Transverse colon (tissue), 4 donors: ENCODE data around the gene TTC22. TPM values are rescaled to one million over a fixed set of nuclear protein-coding genes. Genes with fewer than 3 reads are reported as not detected.

Source experiments
- DNase-seq: peaks from one replicate; pipeline ENCODE4 v3.0.0-alpha.2; 2019
- H3K27ac ChIP-seq, 4 donors: fragments of 200-600 bp; sonication (generic); 2 replicates each; pipeline ENCODE4 v1.5.1; 2016 to 2018; ENCODE audit warnings: inconsistent platforms in 4 of 4
- H3K27me3 ChIP-seq: fragments of 200-600 bp; sonication (generic); 2 replicates; pipeline ENCODE4 v1.5.1; 2017; ENCODE audit warnings: inconsistent platforms
- H3K36me3 ChIP-seq, 4 donors: fragments of 200-600 bp; sonication (generic); 2 replicates each; pipeline ENCODE4 v1.5.1; 2017 to 2019; ENCODE audit warnings: inconsistent platforms in 4 of 4
- H3K4me1 ChIP-seq, 4 donors: fragments of 200-600 bp; sonication (generic); 2 replicates each; pipeline ENCODE4 v1.5.1; 2017 to 2020; ENCODE audit warnings: inconsistent platforms in 4 of 4
- H3K4me3 ChIP-seq, 4 donors: fragments of 200-600 bp; sonication (generic); 1 replicate in 1 of 4; 2 replicates in 3 of 4; pipeline versions ENCODE4 v1.5.1 to v1.6.1; 2017 to 2019; ENCODE audit warnings: inconsistent platforms in 4 of 4
- H3K9me3 ChIP-seq, 2 donors: fragments of 200-600 bp; sonication (generic); 2 replicates each; pipeline ENCODE4 v1.5.1; 2017 to 2019; ENCODE audit warnings: inconsistent platforms in 2 of 2
- EP300 ChIP-seq: sonication (generic); formaldehyde crosslinking; IDR thresholded peaks from one replicate; pipeline ENCODE4 v1.6.1; 2017; ENCODE audit warnings: antibody characterized with exemption, low read depth
- POLR2A ChIP-seq: fragments of 450-650 bp; IDR thresholded peaks from one replicate; pipeline ENCODE4 v1.6.1; 2016; ENCODE audit warnings: antibody characterized with exemption, mild to moderate bottlenecking, moderate library complexity
- POLR2AphosphoS5 ChIP-seq, 3 donors: sonication (generic); formaldehyde crosslinking; IDR thresholded peaks; one replicate each; pipeline ENCODE4 v1.6.1; 2016; ENCODE audit warnings: antibody characterized with exemption in 3 of 3
- WGBS, 2 donors: methylation state at CpG; one replicate each; pipeline ENCODE4 v1.1.5; 2018; ENCODE audit warnings: low coverage in 1 of 2; 5-methylcytosine and 5-hydroxymethylcytosine counted together
- in situ Hi-C, 4 donors: fragments of 200-750 bp; cut with MboI; loops; one replicate each; pipeline versions ENCODE4 v1.15.0 to v1.15.1; 2017; ENCODE audit warnings: low sequenced_read_pairs in 3 of 4, low pct_ligation_motif_present in 1 of 4, low pct_unique_long_range_greater_than_20kb in 1 of 4
- intact Hi-C: fragments of 100-400 bp; cut with DNase I; formaldehyde crosslinking; loops from one replicate; pipeline ENCODE4 v1.15.1; 2023; ENCODE audit warnings: low total_unique reads
- total RNA-seq, 4 donors: library from RNA; depleted of rRNA; stranded (reverse); fragments of >200 nt; gene quantifications; one replicate each; pipeline ENCODE4 v1.1.0, GENCODE V29; 2016
- TF ChIP-seq, protein P1 (sequence below), 5 experiments: fragments of 200-600 bp in 3 of 5; fragments of 450-650 bp in 2 of 5; sonication (generic) in 3 of 5; IDR thresholded peaks; 1 replicate in 2 of 5; 2 replicates in 3 of 5; pipeline ENCODE4 v1.5.1; 2016 to 2017; ENCODE audit warnings: antibody characterized with exemption in 5 of 5, inconsistent platforms in 3 of 5, mild to moderate bottlenecking in 2 of 5, moderate library complexity in 1 of 5

Gene TTC22
- total RNA-seq, 4 donors from 2014 or later, result 39.8 to 174 (median 98.4) TPM

DNA sequence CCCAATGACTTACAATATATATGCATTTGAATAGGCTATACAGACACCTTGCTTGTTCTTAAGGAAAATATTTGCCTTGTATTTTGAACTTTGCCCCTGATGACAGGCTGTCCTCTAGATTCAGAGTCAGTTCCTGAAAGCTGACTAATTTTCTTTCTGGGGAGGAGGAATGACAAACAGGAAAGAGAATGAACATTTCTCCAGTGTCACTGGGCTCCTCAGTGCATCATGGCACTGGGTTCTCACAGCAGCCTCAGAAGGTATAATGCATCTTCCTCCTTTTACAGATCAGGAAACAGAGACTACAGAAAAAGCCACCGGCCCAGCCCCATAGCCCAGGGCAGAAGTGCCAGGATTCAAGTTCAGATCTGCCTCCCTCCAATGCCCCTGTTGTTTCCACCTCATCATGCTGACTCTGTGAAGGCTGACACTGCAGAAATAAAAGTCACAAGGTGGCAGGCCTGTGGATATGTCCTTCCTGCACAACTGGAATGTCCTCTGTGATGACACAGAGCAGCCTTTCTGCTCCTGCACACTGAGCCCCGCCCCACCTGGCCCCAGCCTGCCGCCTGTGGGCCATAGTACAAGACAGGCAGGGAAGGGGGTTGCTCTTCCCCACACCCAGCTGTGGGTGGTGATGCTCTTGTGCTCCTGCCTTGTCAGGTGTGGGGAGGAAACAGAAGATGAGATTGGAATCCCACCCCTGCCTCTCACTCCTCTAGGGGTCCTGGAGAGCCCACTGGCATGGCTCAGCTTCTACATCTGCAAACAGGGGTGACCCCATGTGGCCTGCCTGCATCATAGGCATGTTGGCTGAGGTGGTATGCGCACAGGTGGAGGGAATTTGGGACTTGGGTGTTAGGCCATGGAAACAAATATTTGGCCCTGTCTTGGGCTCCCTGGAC is 6.4 kb downstream of the TTC22 start:
- H3K36me3 ChIP-seq, result no peaks in the 10 kb centered on the region
- H3K27ac ChIP-seq, result peak overlapping the region; percentile 79 to 90 (median 88)
- in situ Hi-C loops (no loop called here), intact Hi-C loops (no loop called here)
- H3K27me3 ChIP-seq, result no peaks in the 10 kb centered on the region
- TF ChIP-seq POLR2AphosphoS5 (IDR thresholded peaks at IDR 0.05), result peak in 2 of 3 donors; percentile 39 to 58
- no peak for TF ChIP-seq EP300
- TF ChIP-seq POLR2A, result peak; percentile 53
- TF ChIP-seq, protein P1, sequence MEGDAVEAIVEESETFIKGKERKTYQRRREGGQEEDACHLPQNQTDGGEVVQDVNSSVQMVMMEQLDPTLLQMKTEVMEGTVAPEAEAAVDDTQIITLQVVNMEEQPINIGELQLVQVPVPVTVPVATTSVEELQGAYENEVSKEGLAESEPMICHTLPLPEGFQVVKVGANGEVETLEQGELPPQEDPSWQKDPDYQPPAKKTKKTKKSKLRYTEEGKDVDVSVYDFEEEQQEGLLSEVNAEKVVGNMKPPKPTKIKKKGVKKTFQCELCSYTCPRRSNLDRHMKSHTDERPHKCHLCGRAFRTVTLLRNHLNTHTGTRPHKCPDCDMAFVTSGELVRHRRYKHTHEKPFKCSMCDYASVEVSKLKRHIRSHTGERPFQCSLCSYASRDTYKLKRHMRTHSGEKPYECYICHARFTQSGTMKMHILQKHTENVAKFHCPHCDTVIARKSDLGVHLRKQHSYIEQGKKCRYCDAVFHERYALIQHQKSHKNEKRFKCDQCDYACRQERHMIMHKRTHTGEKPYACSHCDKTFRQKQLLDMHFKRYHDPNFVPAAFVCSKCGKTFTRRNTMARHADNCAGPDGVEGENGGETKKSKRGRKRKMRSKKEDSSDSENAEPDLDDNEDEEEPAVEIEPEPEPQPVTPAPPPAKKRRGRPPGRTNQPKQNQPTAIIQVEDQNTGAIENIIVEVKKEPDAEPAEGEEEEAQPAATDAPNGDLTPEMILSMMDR (IDR thresholded peaks at IDR 0.05), result peak in 2 of 5 experiments; percentile 5 to 37
- no peaks in the 10 kb centered on the region for H3K9me3 ChIP-seq
- DNase-seq, result peak; percentile 81
- 49% methylated on average over 4 of the region's 4 CpGs; no CpG with 5 or more reads in 1 of the 2 donors for WGBS, 2 donors
- H3K4me1 ChIP-seq, result peaks cover 7 to 68% (median 55%) of the 10 kb centered on the region in 4 donors
- H3K4me3 ChIP-seq, result no peak overlapping the region

DNA sequence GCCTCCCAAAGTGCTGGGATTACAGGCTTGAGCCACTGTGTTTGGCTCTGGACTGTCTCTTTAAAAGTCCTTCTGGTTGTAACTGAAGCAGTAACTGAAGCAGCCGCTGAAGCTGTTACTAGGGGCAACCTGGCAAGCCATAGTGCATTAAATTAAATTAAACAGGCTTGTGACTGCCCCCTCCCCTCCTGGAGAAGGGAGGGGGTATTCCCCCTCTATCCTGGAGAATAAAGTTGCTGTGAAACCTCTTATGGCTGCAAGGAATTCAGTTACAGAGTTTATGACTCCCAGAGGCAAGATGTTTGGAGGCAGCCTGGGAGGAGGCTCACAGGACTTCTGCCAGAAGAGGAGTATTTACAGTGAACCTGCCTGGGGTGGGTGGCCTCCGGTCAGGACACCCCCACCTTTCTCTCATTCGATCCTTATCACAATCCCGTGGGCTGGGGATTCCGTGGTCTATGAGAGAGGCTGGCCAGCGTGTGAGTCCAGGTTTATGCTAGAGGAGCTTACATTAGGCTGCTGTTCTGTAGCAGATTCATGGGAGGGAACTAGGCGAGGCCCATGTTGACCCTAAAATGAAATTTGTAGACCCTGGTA is 8.3 kb downstream of the TTC22 start:
- no peak for DNase-seq
- Histone ChIP-seq H3K4me3 (no peak overlapping the region), H3K27me3 (no peaks in the 10 kb centered on the region), H3K27ac (peak overlapping the region; percentile 79 to 90 (median 88)), H3K36me3 (no peaks in the 10 kb centered on the region), H3K9me3 (no peaks in the 10 kb centered on the region), H3K4me1 (peaks cover 7 to 49% (median 37%) of the 10 kb centered on the region in 4 donors)
- in situ Hi-C loops (no loop called here), intact Hi-C loops (no loop called here)
- TF ChIP-seq POLR2A, result no peak
- TF ChIP-seq EP300, result no peak
- TF ChIP-seq, protein P1 (IDR thresholded peaks at IDR 0.05), result no peak
- no peak for TF ChIP-seq POLR2AphosphoS5 (IDR thresholded peaks at IDR 0.05)
- 33% methylated on average over 7 of the region's 7 CpGs; no CpG with 5 or more reads in 1 of the 2 donors for whole genome bisulfite sequencing, 2 donors

DNA sequence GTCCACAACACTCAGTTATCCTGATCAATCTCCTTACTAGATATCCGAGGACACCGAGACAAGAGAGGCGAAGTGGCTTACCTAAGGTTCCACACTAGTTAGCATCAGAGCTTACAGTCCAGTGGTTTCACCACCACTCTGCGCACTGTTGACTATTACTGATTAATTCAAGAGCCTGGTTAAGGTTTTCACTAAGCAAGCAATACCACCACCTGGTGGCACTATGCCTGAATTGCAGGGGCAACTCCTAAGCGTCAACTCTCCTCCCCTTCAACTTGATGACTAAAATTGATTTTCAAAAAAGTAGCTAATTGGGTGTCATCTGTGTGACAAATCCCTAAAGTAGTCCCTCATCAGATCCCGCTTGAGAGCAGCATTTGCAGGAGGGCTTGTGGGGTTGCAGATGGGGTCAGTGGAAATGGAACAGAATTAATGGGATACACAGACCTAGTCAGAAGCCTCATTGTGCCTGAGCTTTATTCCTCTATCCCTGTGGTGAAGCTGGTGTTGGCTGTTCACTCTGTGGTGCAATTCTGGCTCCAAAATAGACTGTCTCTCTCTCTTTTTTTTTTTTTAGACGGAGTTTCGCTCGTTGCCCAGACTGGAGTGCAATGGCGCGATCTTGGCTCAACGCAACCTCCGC is 9.1 kb downstream of the TTC22 start:
- no peaks in the 10 kb centered on the region for H3K36me3 ChIP-seq
- in situ Hi-C loops, result no loop called here
- H3K4me1 ChIP-seq, result peaks cover 7 to 41% (median 30%) of the 10 kb centered on the region in 4 donors
- no peak overlapping the region for H3K4me3 ChIP-seq
- H3K27ac ChIP-seq, result peak overlapping the region in 2 of 4 donors; percentile 79 to 87
- intact Hi-C loops, result no loop called here
- WGBS, 2 donors, result 91 to 96% methylated on average over 4 to 13 of the region's 13 CpGs
- no peaks in the 10 kb centered on the region for H3K9me3 ChIP-seq
- TF ChIP-seq POLR2AphosphoS5 (IDR thresholded peaks at IDR 0.05), result no peak
- TF ChIP-seq, protein P1 (IDR thresholded peaks at IDR 0.05), result peak; percentile 37 to 71 (median 63)
- DNase-seq, result no peak
- H3K27me3 ChIP-seq, result no peaks in the 10 kb centered on the region

DNA sequence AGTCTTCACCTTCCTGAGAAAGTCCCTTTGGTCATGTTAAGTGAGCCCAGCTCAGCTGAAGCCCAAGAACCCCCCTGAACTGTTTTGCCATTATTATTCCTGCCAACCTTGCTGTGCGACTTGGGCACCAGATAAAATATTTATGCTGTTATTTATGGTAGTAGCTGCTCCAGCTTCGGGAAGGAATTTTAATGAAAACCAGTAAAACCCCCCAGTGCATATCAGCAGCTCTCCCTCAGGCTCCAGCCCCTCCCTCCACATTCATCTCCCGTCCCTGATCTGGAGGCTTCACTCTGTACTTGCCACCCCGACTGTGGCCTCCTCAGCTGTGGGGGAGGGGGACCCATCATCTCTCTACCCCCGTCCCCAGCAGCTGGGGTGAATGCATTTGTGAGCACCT is 12.7 kb downstream of the TTC22 start:
- peaks cover 3 to 12% (median 6%) of the 10 kb centered on the region in 4 donors for H3K4me1 ChIP-seq
- H3K9me3 ChIP-seq, result no peaks in the 10 kb centered on the region
- TF ChIP-seq POLR2AphosphoS5 (IDR thresholded peaks at IDR 0.05) (no peak), EP300 (no peak), POLR2A (no peak)
- TF ChIP-seq, protein P1 (IDR thresholded peaks at IDR 0.05), result no peak
- in situ Hi-C loops, result no loop called here
- 26 to 71% methylated on average over 3 to 5 of the region's 5 CpGs for WGBS, 2 donors
- no peak overlapping the region for H3K4me3 ChIP-seq
- intact Hi-C loops, result no loop called here
- H3K27ac ChIP-seq, result no peak overlapping the region
- no peak for DNase-seq
- H3K27me3 ChIP-seq, result no peaks in the 10 kb centered on the region
- H3K36me3 ChIP-seq, result no peaks in the 10 kb centered on the region
